Dermis blood vessel endothelial cell (primary cell): ENCODE data around the gene LGALS1. TPM values are rescaled to one million over a fixed set of nuclear protein-coding genes. Genes with fewer than 3 reads are reported as not detected.
"Not testable (repeated sequence)": the region's sequence is repeated elsewhere in the genome, so short reads cannot be mapped to it uniquely, and the experiment has no call there.

Experiments
- DNase-seq: peaks from one replicate; pipeline ENCODE4 v3.0.0; 2010
- total RNA-seq: library from RNA; depleted of rRNA; stranded (reverse); fragments of >200 nt; gene quantifications from 2 replicates; pipeline ENCODE4 v1.2.3, GENCODE V29; 2014

The LGALS1 gene
- total RNA-seq, 1 donor from 2014 or later = 4,948 TPM

- no peak for DNase-seq
Observed at GRCh38 chr22:37690407-37690806, 15.0 kb downstream of the LGALS1 start.

GRCh38 chr22:37690901-37691504, 15.6 kb downstream of the LGALS1 start:
- DNase-seq = no peak

GRCh38 chr22:37692627-37693285, 17.3 kb downstream of the LGALS1 start:
- DNase-seq = no peak

GRCh38 chr22:37694131-37694530, 18.7 kb downstream of the LGALS1 start:
- not testable (repeated sequence) for DNase-seq

GRCh38 chr22:37696260-37696656, 20.8 kb downstream of the LGALS1 start:
- not testable (repeated sequence) for DNase-seq

- DNase-seq = peak; percentile 94
Observed at GRCh38 chr22:37696657-37697537, 21.5 kb downstream of the LGALS1 start, which contains the start of gene TRIOBP. Gene TRIOBP (plus strand): TSS chr22:37697048. CDS start chr22:37701366, 4,318 bp downstream.

- DNase-seq = no peak
Observed at GRCh38 chr22:37697538-37697835, 22.1 kb downstream of the LGALS1 start.

- DNase-seq = no peak
Observed at GRCh38 chr22:37701141-37701786, 25.8 kb downstream of the LGALS1 start.

GRCh38 chr22:37703906-37704305, 28.5 kb downstream of the LGALS1 start:
- DNase-seq = no peak

GRCh38 chr22:37704645-37705044, 29.2 kb downstream of the LGALS1 start:
- no peak for DNase-seq

- DNase-seq = no peak
Observed at GRCh38 chr22:37705205-37705604, 29.8 kb downstream of the LGALS1 start.

- peak; percentile 36 for DNase-seq
Observed at GRCh38 chr22:37708580-37709444, 33.4 kb downstream of the LGALS1 start.

GRCh38 chr22:37709445-37709765, 34.0 kb downstream of the LGALS1 start:
- no peak for DNase-seq

- DNase-seq = no peak
Observed at GRCh38 chr22:37710675-37711074, 35.2 kb downstream of the LGALS1 start.

- DNase-seq = no peak
Observed at GRCh38 chr22:37711490-37711889, 36.1 kb downstream of the LGALS1 start.

GRCh38 chr22:37713761-37714160, 38.3 kb downstream of the LGALS1 start:
- DNase-seq = no peak

GRCh38 chr22:37714634-37715033, 39.2 kb downstream of the LGALS1 start:
- no peak for DNase-seq

GRCh38 chr22:37715760-37716159, 40.3 kb downstream of the LGALS1 start:
- no peak for DNase-seq

- DNase-seq = no peak
Observed at GRCh38 chr22:37716708-37717107, 41.3 kb downstream of the LGALS1 start.

- DNase-seq = not testable (repeated sequence)
Observed at GRCh38 chr22:37717235-37717634, 41.8 kb downstream of the LGALS1 start.

GRCh38 chr22:37717746-37718305, 42.4 kb downstream of the LGALS1 start:
- not testable (repeated sequence) for DNase-seq
